Spleen (tissue), 11 donors: ENCODE data around the gene JOSD1. TPM values are rescaled to one million over a fixed set of nuclear protein-coding genes. Genes with fewer than 3 reads are reported as not detected.

Experiments used
- DNase-seq: peaks from one replicate; pipeline ENCODE4 v3.0.0-alpha.2; 2020
- H3K27ac ChIP-seq, 8 donors: fragments of 200-600 bp; sonication (generic) in 7 of 8; 1 replicate in 4 of 8; 2 replicates in 4 of 8; pipeline versions ENCODE4 v1.5.0 to v1.8.0; 2016 to 2021; ENCODE audit warnings: inconsistent platforms in 4 of 8, mild to moderate bottlenecking in 4 of 8, moderate library complexity in 1 of 8
- H3K27me3 ChIP-seq, 7 donors: fragments of 200-600 bp; sonication (generic) in 6 of 7; replicated peaks in 1 of 7; 1 replicate in 4 of 7; 2 replicates in 3 of 7; pipeline versions ENCODE4 v1.5.0 to v1.8.0; 2016 to 2021; ENCODE audit warnings: inconsistent platforms in 3 of 7, mild to moderate bottlenecking in 1 of 7
- H3K36me3 ChIP-seq, 6 donors: fragments of 200-600 bp; sonication (generic) in 5 of 6; 1 replicate in 4 of 6; 2 replicates in 2 of 6; pipeline versions ENCODE4 v1.5.0 to v1.8.0; 2016 to 2021; ENCODE audit warnings: inconsistent platforms in 2 of 6
- H3K4me1 ChIP-seq, 6 donors: fragments of 200-600 bp; sonication (generic) in 5 of 6; 1 replicate in 3 of 6; 2 replicates in 3 of 6; pipeline versions ENCODE4 v1.5.0 to v1.8.0; 2016 to 2021; ENCODE audit warnings: inconsistent platforms in 3 of 6
- H3K4me3 ChIP-seq, 8 donors: fragments of 200-600 bp; sonication (generic) in 7 of 8; 1 replicate in 4 of 8; 2 replicates in 4 of 8; pipeline versions ENCODE4 v1.5.0 to v1.8.0; 2016 to 2021; ENCODE audit warnings: inconsistent platforms in 4 of 8, mild to moderate bottlenecking in 4 of 8, moderate library complexity in 2 of 8
- H3K9me3 ChIP-seq, 8 donors: fragments of 200-600 bp; sonication (generic) in 7 of 8; 1 replicate in 4 of 8; 2 replicates in 4 of 8; pipeline versions ENCODE4 v1.5.0 to v1.8.0; 2016 to 2021; ENCODE audit warnings: inconsistent platforms in 4 of 8
- POLR2A ChIP-seq, 3 donors: fragments of 450-650 bp; IDR thresholded peaks; one replicate each; pipeline ENCODE4 v1.5.1; 2017; ENCODE audit warnings: antibody characterized with exemption in 3 of 3, mild to moderate bottlenecking in 1 of 3
- POLR2AphosphoS5 ChIP-seq, 3 donors: sonication (generic); formaldehyde crosslinking; IDR thresholded peaks; one replicate each; pipeline ENCODE4 v1.5.1; 2017; ENCODE audit warnings: antibody characterized with exemption in 3 of 3
- WGBS, 5 donors: extraction: QIAGEN DNeasy Blood & Tissue Kit in 3 of 5; methylation state at CpG; one replicate each; pipeline versions ENCODE4 v1.1.5 to v1.1.7; 2013 to 2018; 5-methylcytosine and 5-hydroxymethylcytosine counted together
- intact Hi-C: fragments of 100-400 bp; cut with DNase I; formaldehyde crosslinking; loops from one replicate; pipeline ENCODE4 v1.15.0; 2023; ENCODE audit warnings: low total_unique reads
- polyA plus RNA-seq, 3 donors: library from polyadenylated mRNA; stranded (reverse); fragments of 200-250 nt; gene quantifications; one replicate each; pipeline ENCODE4 v1.2.1, GENCODE V29; 2013
- total RNA-seq, 7 donors: library from RNA; depleted of rRNA in 3 of 7; stranded (reverse); fragments of >200 nt in 3 of 7; fragmentation: NEBNext Ultra II Directional in 4 of 7; extraction: Animal tissue kit (Norgen Biotek cat#: 25700) in 4 of 7; gene quantifications; one replicate each; pipeline versions ENCODE4 v1.1.0 to v1.2.1, GENCODE V29; 2016 to 2021
- TF ChIP-seq, protein P1 (sequence below), 11 experiments: fragments of 200-600 bp in 7 of 11; fragments of 450-650 bp in 4 of 11; sonication (generic) in 4 of 11; IDR thresholded peaks in 8 of 11; conservative IDR thresholded peaks in 3 of 11; 1 replicate in 7 of 11; 2 replicates in 4 of 11; pipeline versions ENCODE4 v1.4.0 to v1.8.0; 2016 to 2021; ENCODE audit warnings: antibody characterized with exemption in 11 of 11, inconsistent platforms in 4 of 11, mild to moderate bottlenecking in 1 of 11
- donor health status: healthy with polysubstance abuse.
- donor health status: DM: no; HTN: no; CAD: no; lungs with moderate emphysema.
- donor health status: DM: no; HTN: no; CAD: no.
- donor health status: Bipolar disorder and iron deficiency.
- donor health status: healthy.
- donor health status: DM: no; HTN: no; CAD: no.
- donor health status: DM: yes; HTN: yes; CAD: no.

JOSD1 gene
- total and polyA plus RNA-seq, 10 donors = 10.1 to 54.2 (median 33.2) TPM

DNA sequence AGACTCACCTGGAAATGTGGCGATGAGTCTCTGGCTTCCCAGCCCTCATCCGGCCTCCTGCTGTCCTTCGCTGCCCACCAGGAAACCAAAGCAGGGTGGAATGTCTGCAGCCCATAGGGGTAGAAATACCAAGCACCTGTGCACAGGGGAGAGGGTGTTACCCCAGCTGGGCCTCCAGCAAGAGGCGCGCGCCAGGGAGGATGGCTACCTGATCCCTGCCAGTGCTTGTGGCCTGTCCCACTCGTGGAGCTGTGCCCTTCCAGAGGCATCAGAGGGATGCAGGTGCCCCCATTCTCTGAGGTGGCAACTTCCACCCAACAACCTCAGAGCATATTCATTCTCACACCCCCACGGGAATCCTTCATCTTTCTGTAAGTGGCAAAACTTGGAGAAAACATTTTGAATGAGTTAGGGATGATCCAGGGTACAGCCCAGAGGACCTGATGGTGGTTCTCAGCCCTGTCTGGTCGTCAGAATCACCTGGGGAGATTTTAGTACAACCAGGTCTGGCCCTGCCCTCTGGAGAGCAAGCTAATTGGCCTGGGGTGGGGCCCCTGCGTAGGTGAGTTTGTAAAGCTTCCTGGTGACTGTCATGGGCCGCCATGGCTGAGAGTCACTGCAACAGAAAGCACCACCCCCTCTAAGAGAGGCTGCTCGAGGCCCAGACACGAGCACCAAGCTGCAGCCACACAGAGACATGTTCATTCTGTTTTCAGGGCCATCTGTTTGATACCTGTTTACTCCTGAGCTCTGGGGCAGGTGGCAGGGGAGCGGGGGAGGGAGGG is 45.1 kb upstream of the JOSD1 start:
- Histone ChIP-seq H3K27me3 (no peaks in the 10 kb centered on the region), H3K36me3 (peaks cover 23 to 100% (median 100%) of the 10 kb centered on the region in 6 donors), H3K9me3 (no peaks in the 10 kb centered on the region), H3K4me1 (peaks cover 5 to 46% (median 10%) of the 10 kb centered on the region in 6 donors), H3K4me3 (no peak overlapping the region), H3K27ac (peak overlapping the region in 2 of 8 donors; percentile 11 to 45)
- TF ChIP-seq, protein P1, sequence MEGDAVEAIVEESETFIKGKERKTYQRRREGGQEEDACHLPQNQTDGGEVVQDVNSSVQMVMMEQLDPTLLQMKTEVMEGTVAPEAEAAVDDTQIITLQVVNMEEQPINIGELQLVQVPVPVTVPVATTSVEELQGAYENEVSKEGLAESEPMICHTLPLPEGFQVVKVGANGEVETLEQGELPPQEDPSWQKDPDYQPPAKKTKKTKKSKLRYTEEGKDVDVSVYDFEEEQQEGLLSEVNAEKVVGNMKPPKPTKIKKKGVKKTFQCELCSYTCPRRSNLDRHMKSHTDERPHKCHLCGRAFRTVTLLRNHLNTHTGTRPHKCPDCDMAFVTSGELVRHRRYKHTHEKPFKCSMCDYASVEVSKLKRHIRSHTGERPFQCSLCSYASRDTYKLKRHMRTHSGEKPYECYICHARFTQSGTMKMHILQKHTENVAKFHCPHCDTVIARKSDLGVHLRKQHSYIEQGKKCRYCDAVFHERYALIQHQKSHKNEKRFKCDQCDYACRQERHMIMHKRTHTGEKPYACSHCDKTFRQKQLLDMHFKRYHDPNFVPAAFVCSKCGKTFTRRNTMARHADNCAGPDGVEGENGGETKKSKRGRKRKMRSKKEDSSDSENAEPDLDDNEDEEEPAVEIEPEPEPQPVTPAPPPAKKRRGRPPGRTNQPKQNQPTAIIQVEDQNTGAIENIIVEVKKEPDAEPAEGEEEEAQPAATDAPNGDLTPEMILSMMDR (IDR thresholded peaks at IDR 0.05 in 8 of 11, conservative IDR thresholded peaks at IDR 0.05 in 3 of 11) = no peak
- TF ChIP-seq POLR2A (IDR thresholded peaks at IDR 0.05) = no peak
- peak in 2 of 3 donors; percentile 28 to 65 for TF ChIP-seq POLR2AphosphoS5 (IDR thresholded peaks at IDR 0.05)
- WGBS, 5 donors = 92 to 96% (median 94%) methylated on average over 10 to 14 of the region's 14 CpGs
- intact Hi-C loops = no loop called here
- no peak for DNase-seq

DNA sequence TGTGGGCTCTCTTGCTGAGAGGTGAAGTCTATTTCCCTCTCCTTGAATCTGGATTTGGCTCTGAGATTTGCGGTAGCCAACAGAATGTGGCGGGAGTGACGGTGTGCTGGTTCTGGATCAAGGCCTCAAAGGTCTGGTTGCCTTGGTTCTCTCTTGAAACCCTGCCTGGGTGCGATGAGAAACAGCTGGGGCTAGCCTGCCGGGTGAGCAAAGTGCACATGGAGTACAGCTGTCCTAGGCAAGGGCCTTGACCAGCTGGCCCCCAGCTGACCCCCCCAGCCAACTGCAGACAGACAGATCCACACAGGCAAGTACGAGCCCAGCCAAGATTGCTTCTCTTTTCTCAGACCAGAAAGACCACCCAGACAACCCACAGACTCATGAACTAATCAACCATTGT is 44.2 kb upstream of the JOSD1 start:
- Histone ChIP-seq H3K27me3 (no peaks in the 10 kb centered on the region), H3K9me3 (no peaks in the 10 kb centered on the region), H3K4me1 (peaks cover 0 to 46% (median 7%) of the 10 kb centered on the region in 6 donors), H3K36me3 (peaks cover 21 to 100% (median 100%) of the 10 kb centered on the region in 6 donors), H3K4me3 (no peak overlapping the region), H3K27ac (peak overlapping the region in 2 of 8 donors; percentile 11 to 45)
- WGBS, 5 donors = 86 to 100% (median 93%) methylated on average over 4 to 6 of the region's 6 CpGs
- peak; percentile 13 to 40 (median 14) for TF ChIP-seq POLR2AphosphoS5 (IDR thresholded peaks at IDR 0.05)
- TF ChIP-seq POLR2A (IDR thresholded peaks at IDR 0.05) = no peak
- TF ChIP-seq, protein P1 (IDR thresholded peaks at IDR 0.05 in 8 of 11, conservative IDR thresholded peaks at IDR 0.05 in 3 of 11) = no peak
- no peak for DNase-seq
- intact Hi-C loops = no loop called here

DNA sequence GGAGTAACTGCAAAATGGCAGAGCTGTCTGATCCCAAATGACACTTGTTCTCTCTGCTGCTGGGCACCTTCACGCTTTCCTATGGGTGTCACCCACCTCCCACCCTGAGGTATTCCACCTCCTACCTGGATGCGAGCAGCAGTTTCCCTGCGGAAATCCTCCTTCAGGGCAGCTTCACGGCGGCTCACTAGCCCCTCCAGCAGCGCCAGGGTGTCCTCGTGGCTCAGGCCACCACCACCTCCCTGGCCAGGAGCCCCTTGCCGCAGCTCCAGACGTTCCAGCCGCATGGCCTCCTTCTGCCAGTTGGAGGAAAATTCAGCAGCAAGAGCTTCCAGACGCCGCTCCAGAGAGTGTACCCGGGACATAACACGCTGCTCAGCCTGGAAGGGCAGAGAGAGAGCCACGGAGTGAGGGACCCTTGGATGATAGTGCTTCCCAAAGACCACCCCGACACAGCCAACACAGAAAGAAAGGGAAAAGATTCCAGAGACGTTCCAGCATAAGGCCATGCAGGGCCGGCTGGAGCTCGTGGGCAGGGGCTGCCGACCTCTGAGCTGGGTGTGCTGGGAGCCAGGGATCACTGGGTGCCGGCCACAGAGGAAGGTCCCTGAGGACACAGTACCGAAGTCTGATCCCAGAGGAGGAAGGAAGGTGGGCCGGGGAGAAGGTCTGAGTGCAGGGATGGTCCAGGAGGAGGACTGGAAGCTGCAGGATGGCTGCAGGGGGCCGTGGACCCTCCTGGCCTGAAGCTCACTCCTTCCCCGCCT is 41.6 kb upstream of the JOSD1 start:
- peak overlapping the region in 1 of 8 donors; percentile 1 for H3K27ac ChIP-seq
- H3K36me3 ChIP-seq = peaks cover 28 to 100% (median 100%) of the 10 kb centered on the region in 6 donors
- no peaks in the 10 kb centered on the region for H3K27me3 ChIP-seq
- H3K4me1 ChIP-seq = peaks cover 0 to 46% (median 14%) of the 10 kb centered on the region in 6 donors
- no peaks in the 10 kb centered on the region for H3K9me3 ChIP-seq
- TF ChIP-seq POLR2A (IDR thresholded peaks at IDR 0.05) (no peak), POLR2AphosphoS5 (IDR thresholded peaks at IDR 0.05) (peak; percentile 34 to 78 (median 41))
- TF ChIP-seq, protein P1 (IDR thresholded peaks at IDR 0.05 in 8 of 11, conservative IDR thresholded peaks at IDR 0.05 in 3 of 11) = no peak
- DNase-seq = no peak
- no peak overlapping the region for H3K4me3 ChIP-seq
- 93 to 97% (median 95%) methylated on average over 25 of the region's 25 CpGs for WGBS, 5 donors
- intact Hi-C loops = no loop called here
